Endothelial cell of umbilical vein (primary cell): ENCODE data around the gene HAUS5. TPM values are rescaled to one million over a fixed set of nuclear protein-coding genes. Genes with fewer than 3 reads are reported as not detected.

ENCODE experiments used
- BruUV-seq: library from RNA; stranded (reverse); fragments of 400-500 nt; replicated peaks from 2 replicates; lab custom pipeline; 2021; lab: Mats Ljungman, UMichigan
- CTCF ChIA-PET: fragments of 300-600, 350-600 bp; sonication (Branson Sonifier 250); formaldehyde crosslinking; loops from one replicate; lab custom pipeline; 2021; ENCODE audit warnings: antibody characterized with exemption, inconsistent platforms; lab: Charles Lee
- POLR2A ChIA-PET: fragments of 300-600, 350-600 bp; sonication (Branson Sonifier 250); formaldehyde crosslinking; loops from one replicate; lab custom pipeline; 2021; ENCODE audit warnings: antibody characterized with exemption, inconsistent platforms; lab: Charles Lee
- DNase-seq: peaks from one replicate; pipeline ENCODE4 v3.0.0-alpha.2; 2011; ENCODE audit warnings: low read depth, low spot score
- FAIRE-seq: peaks from 2 replicates; lab custom pipeline; 2011; peaks lifted over from hg19 to GRCh38; lab: Jason Lieb, UNC
- H2AFZ ChIP-seq: 2 replicates; pipeline ENCODE4 v1.6.0; 2012; ENCODE audit warnings: low read depth, low read length, control low read depth, inconsistent platforms
- H3K27ac ChIP-seq: 2 replicates; pipeline ENCODE4 v1.5.1; 2011; ENCODE audit warnings: low read depth, mild to moderate bottlenecking, control low read depth, low read length, moderate library complexity; ENCODE audit not compliant: insufficient read depth
- H3K27me3 ChIP-seq, 2 experiments: 2 replicates each; pipeline versions ENCODE4 v1.6.0 to v1.6.1; 2011; ENCODE audit warnings: low read length in 2 of 2, mixed read lengths in 1 of 2; ENCODE audit not compliant: control insufficient read depth in 2 of 2, insufficient read depth in 2 of 2
- H3K36me3 ChIP-seq, 2 experiments: 2 replicates in 1 of 2; 3 replicates in 1 of 2; pipeline ENCODE4 v1.5.1; 2011; ENCODE audit warnings: low read length in 2 of 2, mild to moderate bottlenecking in 1 of 2, moderate library complexity in 1 of 2; ENCODE audit not compliant: control insufficient read depth in 2 of 2, insufficient read depth in 2 of 2; ENCODE audit errors: extremely low read depth in 1 of 2
- H3K4me1 ChIP-seq: 3 replicates; pipeline ENCODE4 v1.5.1; 2011; ENCODE audit warnings: mild to moderate bottlenecking, low read length; ENCODE audit not compliant: control insufficient read depth, insufficient read depth; ENCODE audit errors: extremely low read depth
- H3K4me2 ChIP-seq: 2 replicates; pipeline ENCODE4 v1.6.1; 2011; ENCODE audit warnings: low read length, control low read depth, mixed read lengths; ENCODE audit not compliant: insufficient read depth
- H3K4me3 ChIP-seq, 3 experiments: fragments of 200-600 bp in 1 of 3; sonication (generic), shearing (Covaris generic) in 1 of 3; replicated peaks in 1 of 3; 2 replicates each; pipeline ENCODE4 v1.5.1; 2011 to 2016; ENCODE audit warnings: control low read depth in 3 of 3, low read length in 3 of 3, mild to moderate bottlenecking in 2 of 3, inconsistent platforms in 1 of 3, low read depth in 1 of 3, moderate library complexity in 1 of 3; ENCODE audit not compliant: insufficient read depth in 1 of 3
- H3K79me2 ChIP-seq: 2 replicates; pipeline ENCODE4 v1.6.0; 2012; ENCODE audit warnings: low read length, inconsistent platforms; ENCODE audit not compliant: control insufficient read depth, insufficient read depth
- H3K9ac ChIP-seq: replicated peaks from 2 replicates; pipeline ENCODE3; 2011; ENCODE audit warnings: low read length, control low read depth; ENCODE audit not compliant: insufficient read depth; ENCODE audit errors: extremely low read depth
- H3K9me1 ChIP-seq: replicated peaks from 3 replicates; pipeline ENCODE4 v1.6.0; 2011; ENCODE audit warnings: mild to moderate bottlenecking, low read length; ENCODE audit not compliant: control insufficient read depth, insufficient read depth; ENCODE audit errors: extremely low read depth
- H3K9me3 ChIP-seq: replicated peaks from 2 replicates; pipeline ENCODE4 v1.5.1; 2012; ENCODE audit warnings: low read length, inconsistent platforms; ENCODE audit not compliant: control insufficient read depth, insufficient read depth
- H4K20me1 ChIP-seq: replicated peaks from 2 replicates; pipeline ENCODE3; 2011; ENCODE audit warnings: mild to moderate bottlenecking, low read length; ENCODE audit not compliant: control insufficient read depth, insufficient read depth; ENCODE audit errors: extremely low read depth
- EZH2 ChIP-seq: IDR thresholded peaks from 2 replicates; pipeline ENCODE4 v1.6.1; 2012; ENCODE audit warnings: borderline replicate concordance, low read depth, mild to moderate bottlenecking, moderate library complexity, low read length, inconsistent platforms; ENCODE audit not compliant: severe bottlenecking
- JUN ChIP-seq: IDR thresholded peaks from 2 replicates; pipeline ENCODE4 v1.6.1; 2011; ENCODE audit warnings: borderline replicate concordance, low read depth; ENCODE audit not compliant: insufficient read length, insufficient read depth
- MYC ChIP-seq: IDR thresholded peaks from one replicate; pipeline ENCODE4 v1.6.1; 2011; ENCODE audit warnings: mild to moderate bottlenecking, low read depth, low read length
- POLR2A ChIP-seq: IDR thresholded peaks from 2 replicates; pipeline ENCODE4 v1.6.1; 2012; ENCODE audit warnings: low read depth, mild to moderate bottlenecking, control low read depth, low read length
- POLR2AphosphoS5 ChIP-seq: IDR thresholded peaks from 2 replicates; pipeline ENCODE4 v1.6.1; 2012; ENCODE audit warnings: low read depth, mild to moderate bottlenecking, control low read depth, low read length, moderate library complexity; ENCODE audit not compliant: insufficient read depth
- dilution Hi-C: fragments of 300-500 bp; cut with MboI; formaldehyde crosslinking; loops from one replicate; pipeline ENCODE4 v1.15.0; 2019; ENCODE audit warnings: low sequenced_read_pairs; ENCODE audit not compliant: extremely low pct_ligation_motif_present
- intact Hi-C: fragments of 100-400 bp; cut with micrococcal nuclease; formaldehyde crosslinking; loops from one replicate; pipeline ENCODE4 v1.10.0; 2022
- polyA plus RNA-seq, 4 experiments: library from polyadenylated mRNA; depleted of rRNA in 3 of 4; stranded (reverse) in 3 of 4; unstranded in 1 of 4; fragments of >200 nt; gene quantifications; 2 replicates each; pipeline versions ENCODE4 v1.2.1 to v1.2.3, GENCODE V29; 2011 to 2012; ENCODE audit warnings: missing spikeins in 1 of 4
- total RNA-seq: library from RNA; stranded (reverse); gene quantifications from 2 replicates; pipeline ENCODE4 v1.2.3, GENCODE V29; 2021
- TF ChIP-seq, protein P1 (sequence below): IDR thresholded peaks from 2 replicates; pipeline ENCODE4 v1.6.1; 2011; ENCODE audit not compliant: insufficient read depth, insufficient read length

HAUS5 gene
- total and polyA plus RNA-seq, 2 donors (not counting 3 experiments of a cell fraction or from before 2014, with no cell fraction given), result 8.9 to 19.0 TPM

GRCh38 chr19:35578707-35579106 is 33.8 kb upstream of the HAUS5 start:
- no peak overlapping the region for H3K4me2 ChIP-seq
- H3K9me3 ChIP-seq, result no peaks in the 10 kb centered on the region
- no peaks in the 10 kb centered on the region for H3K27me3 ChIP-seq
- FAIRE-seq (no peak), DNase-seq (no peak)
- no peaks in the 10 kb centered on the region for H3K9me1 ChIP-seq
- no peaks in the 10 kb centered on the region for H3K4me1 ChIP-seq
- dilution Hi-C loops, result no loop called here
- ChIA-PET CTCF (no interaction called here), POLR2A (no interaction called here)
- no TSS peak for BruUV-seq
- no peaks in the 10 kb centered on the region for H3K36me3 ChIP-seq
- no peak overlapping the region for H2AFZ ChIP-seq
- no peaks in the 10 kb centered on the region for H3K79me2 ChIP-seq
- no peak overlapping the region for H3K4me3 ChIP-seq
- H4K20me1 ChIP-seq, result no peaks in the 10 kb centered on the region
- H3K9ac ChIP-seq, result no peak overlapping the region
- TF ChIP-seq MYC, result no peak
- no peak for TF ChIP-seq EZH2
- TF ChIP-seq JUN, result no peak
- no peak for TF ChIP-seq POLR2AphosphoS5
- intact Hi-C loops, result no loop called here
- no peak overlapping the region for H3K27ac ChIP-seq

GRCh38 chr19:35582760-35583159 is 29.8 kb upstream of the HAUS5 start:
- Histone ChIP-seq H3K27me3 (no peaks in the 10 kb centered on the region), H2AFZ (no peak overlapping the region), H3K4me1 (no peaks in the 10 kb centered on the region), H3K4me3 (no peak overlapping the region), H3K36me3 (no peaks in the 10 kb centered on the region), H3K79me2 (no peaks in the 10 kb centered on the region), H3K4me2 (no peak overlapping the region), H4K20me1 (no peaks in the 10 kb centered on the region), H3K9me1 (no peaks in the 10 kb centered on the region), H3K9me3 (no peaks in the 10 kb centered on the region), H3K27ac (no peak overlapping the region), H3K9ac (no peak overlapping the region)
- POLR2A ChIA-PET, result no interaction called here
- dilution Hi-C loops, result no loop called here
- CTCF ChIA-PET, result no interaction called here
- no TSS peak for BruUV-seq
- TF ChIP-seq, protein P1, sequence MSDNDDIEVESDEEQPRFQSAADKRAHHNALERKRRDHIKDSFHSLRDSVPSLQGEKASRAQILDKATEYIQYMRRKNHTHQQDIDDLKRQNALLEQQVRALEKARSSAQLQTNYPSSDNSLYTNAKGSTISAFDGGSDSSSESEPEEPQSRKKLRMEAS, result no peak
- TF ChIP-seq POLR2AphosphoS5 (no peak), POLR2A (no peak), JUN (no peak)
- DNase-seq (no peak), FAIRE-seq (no peak)
- intact Hi-C loops, result no loop called here
